OCI-LY7 (cell line): ENCODE results near the gene PDLIM1. TPM values are rescaled to one million over a fixed set of nuclear protein-coding genes. Genes with fewer than 3 reads are reported as not detected.

ENCODE experiments used
- BruUV-seq: library from RNA; stranded (reverse); fragments of 400-500 nt; replicated peaks from 2 replicates; lab custom pipeline; 2021; lab: Mats Ljungman, UMichigan
- CTCF ChIA-PET: fragments of 300-600 bp; sonication (Branson Sonifier 250); formaldehyde crosslinking; loops from one replicate; lab custom pipeline; 2022; ENCODE audit warnings: antibody characterized with exemption; ENCODE audit not compliant: unreplicated experiment; lab: Charles Lee
- POLR2A ChIA-PET: fragments of 300-600 bp; sonication (Branson Sonifier 250); formaldehyde crosslinking; loops from one replicate; lab custom pipeline; 2022; ENCODE audit warnings: antibody characterized with exemption; lab: Charles Lee
- DNase-seq: peaks from one replicate; pipeline ENCODE4 v3.0.0-alpha.2; 2015; ENCODE audit warnings: low spot score
- H2AFZ ChIP-seq: fragments of 200-600 bp; sonication (generic), shearing (Covaris generic); 2 replicates; pipeline ENCODE4 v1.6.1; 2014; ENCODE audit warnings: mild to moderate bottlenecking, antibody characterized with exemption, low read length, moderate library complexity
- H3K27ac ChIP-seq: fragments of 200-600 bp; sonication (generic); 2 replicates; pipeline ENCODE4 v1.5.1; 2014; ENCODE audit warnings: mixed run types, low read depth, mild to moderate bottlenecking, moderate library complexity, low read length, inconsistent platforms; ENCODE audit not compliant: poor library complexity, severe bottlenecking
- H3K36me3 ChIP-seq: fragments of 200-600 bp; sonication (generic); 2 replicates; pipeline ENCODE4 v1.6.1; 2014; ENCODE audit warnings: mild to moderate bottlenecking, antibody characterized with exemption, low read length, moderate library complexity, mixed read lengths; ENCODE audit not compliant: insufficient read depth
- H3K4me1 ChIP-seq: fragments of 200-600 bp; sonication (generic); 2 replicates; pipeline ENCODE4 v1.5.1; 2014; ENCODE audit warnings: mild to moderate bottlenecking, low read length; ENCODE audit not compliant: insufficient read depth, poor library complexity, severe bottlenecking
- H3K4me2 ChIP-seq: fragments of 200-600 bp; sonication (generic); 2 replicates; pipeline ENCODE4 v1.6.1; 2014; ENCODE audit warnings: mild to moderate bottlenecking, low read length
- H3K4me3 ChIP-seq: fragments of 200-600 bp; sonication (generic); 2 replicates; pipeline ENCODE4 v1.5.1; 2014; ENCODE audit warnings: mild to moderate bottlenecking, low read depth, low read length; ENCODE audit not compliant: poor library complexity, severe bottlenecking
- H3K79me2 ChIP-seq: fragments of 200-600 bp; sonication (generic); 2 replicates; pipeline ENCODE4 v1.6.1; 2016; ENCODE audit warnings: low read depth, mild to moderate bottlenecking, low read length, moderate library complexity, mixed read lengths; ENCODE audit not compliant: insufficient read depth
- H3K9me2 ChIP-seq: fragments of 200-600 bp; sonication (generic); 2 replicates; pipeline ENCODE4 v1.6.1; 2016; ENCODE audit warnings: mild to moderate bottlenecking, low read length, mixed read lengths; ENCODE audit not compliant: insufficient read depth
- H3K9me3 ChIP-seq: fragments of 200-600 bp; sonication (generic); 2 replicates; pipeline ENCODE4 v1.6.1; 2014; ENCODE audit warnings: mild to moderate bottlenecking, mixed run types, low read length, mixed read lengths
- H4K20me1 ChIP-seq: fragments of 200-600 bp; sonication (generic); 2 replicates; pipeline ENCODE4 v1.6.1; 2014; ENCODE audit warnings: mild to moderate bottlenecking, antibody characterized with exemption, low read length, moderate library complexity, mixed read lengths; ENCODE audit not compliant: insufficient read depth
- CTCF ChIP-seq: fragments of 200-600 bp; sonication (generic); conservative IDR thresholded peaks from 2 replicates; pipeline ENCODE4 v1.5.1; 2014; ENCODE audit warnings: mild to moderate bottlenecking, antibody characterized with exemption, low read length, moderate library complexity, mixed read lengths
- EZH2phosphoT487 ChIP-seq: fragments of 200-600 bp; sonication (generic); IDR thresholded peaks from 2 replicates; pipeline ENCODE4 v1.6.1; 2018; ENCODE audit warnings: low read depth, borderline replicate concordance, mild to moderate bottlenecking, mixed run types, antibody characterized with exemption, low read length, moderate library complexity, mixed read lengths
- intact Hi-C: fragments of 100-400 bp; cut with micrococcal nuclease; formaldehyde crosslinking; loops from one replicate; pipeline ENCODE4 v1.10.0; 2022; ENCODE audit not compliant: unreplicated experiment
- total RNA-seq, 2 experiments: library from RNA; depleted of rRNA in 1 of 2; stranded (reverse); fragments of >200 nt in 1 of 2; shearing (Covaris generic) in 1 of 2; gene quantifications; 2 replicates each; pipeline ENCODE4 v1.2.3, GENCODE V29; 2014 to 2022

The PDLIM1 gene
- total RNA-seq, 2 experiments from 2014 or later: 22.3 to 105 TPM

DNA sequence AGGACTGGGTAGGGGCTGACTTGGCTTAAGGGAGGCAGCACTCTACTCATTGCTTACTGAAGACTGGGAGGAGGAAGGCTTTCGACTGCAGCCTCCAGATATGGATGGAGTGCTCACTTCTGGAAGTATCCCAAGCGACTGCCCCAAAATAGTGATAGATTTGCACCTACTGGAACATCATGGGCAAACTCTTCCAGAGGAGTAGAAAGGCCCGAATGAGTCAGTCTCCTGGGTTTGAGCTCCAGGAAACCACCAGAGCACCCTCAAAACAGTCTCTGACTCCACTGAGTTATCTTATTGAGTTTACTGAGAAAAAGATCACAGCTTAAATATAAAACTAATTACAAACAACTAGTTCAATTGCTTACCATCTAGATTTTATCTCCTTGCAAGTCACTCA lies 37.2 kb upstream of the PDLIM1 start:
- POLR2A ChIA-PET: no interaction called here
- TF ChIP-seq EZH2phosphoT487 (no peak), CTCF (no peak)
- BruUV-seq: no TSS peak
- Histone ChIP-seq H3K9me2 (no peaks in the 10 kb centered on the region), H3K79me2 (no peaks in the 10 kb centered on the region), H3K4me2 (no peak overlapping the region), H3K9me3 (no peaks in the 10 kb centered on the region), H4K20me1 (no peaks in the 10 kb centered on the region), H3K27ac (no peak overlapping the region), H2AFZ (no peak overlapping the region), H3K4me3 (no peak overlapping the region), H3K4me1 (peaks cover 5% of the 10 kb centered on the region), H3K36me3 (no peaks in the 10 kb centered on the region)
- CTCF ChIA-PET: no interaction called here
- no peak for DNase-seq
- intact Hi-C loops: no loop called here

DNA sequence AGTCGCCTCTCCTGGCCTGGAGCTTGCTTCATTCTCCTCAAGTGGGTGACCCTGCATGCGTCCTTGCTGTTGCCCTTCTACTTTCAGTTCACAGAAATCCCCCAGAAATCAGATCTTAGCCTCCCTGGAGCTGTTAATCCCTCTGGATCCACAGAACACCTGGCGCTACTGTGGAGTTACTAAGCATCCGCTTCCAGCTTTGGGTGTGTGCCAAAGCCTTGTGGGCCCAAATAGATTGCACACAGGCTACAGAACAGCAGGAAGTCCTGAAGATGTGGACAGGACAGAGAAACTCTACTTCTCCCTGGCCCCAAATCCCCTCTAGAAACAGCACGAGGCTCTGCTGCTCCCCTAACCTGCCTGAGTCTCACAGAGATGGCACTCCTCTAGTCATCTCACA lies 36.6 kb upstream of the PDLIM1 start:
- Histone ChIP-seq H3K79me2 (no peaks in the 10 kb centered on the region), H2AFZ (no peak overlapping the region), H3K9me2 (no peaks in the 10 kb centered on the region), H3K9me3 (no peaks in the 10 kb centered on the region), H4K20me1 (no peaks in the 10 kb centered on the region), H3K4me2 (no peak overlapping the region), H3K4me1 (peaks cover 12% of the 10 kb centered on the region), H3K36me3 (no peaks in the 10 kb centered on the region), H3K27ac (no peak overlapping the region), H3K4me3 (no peak overlapping the region)
- TF ChIP-seq EZH2phosphoT487 (no peak), CTCF (no peak)
- CTCF ChIA-PET: no interaction called here
- no peak for DNase-seq
- POLR2A ChIA-PET: no interaction called here
- no TSS peak for BruUV-seq
- intact Hi-C loops: no loop called here

DNA sequence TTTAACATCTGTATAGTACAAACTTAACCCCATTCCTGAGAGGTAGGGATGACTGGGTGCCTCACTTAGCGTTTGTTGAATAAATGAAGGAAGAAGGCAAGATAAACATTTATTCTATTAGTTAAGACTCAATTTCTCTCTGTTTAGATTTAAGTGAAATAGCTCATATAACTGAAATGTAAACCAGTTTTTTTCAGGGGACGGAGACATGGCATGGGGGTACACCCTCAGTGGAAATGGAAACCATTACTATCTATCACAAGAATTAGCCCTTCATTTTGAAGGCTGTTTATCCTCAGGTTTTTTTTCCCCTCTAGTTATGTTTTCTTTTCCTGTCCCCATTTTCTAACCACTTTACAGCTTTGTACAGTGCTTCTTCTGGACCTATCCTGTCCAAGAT lies 35.6 kb upstream of the PDLIM1 start:
- Histone ChIP-seq H3K9me2 (no peaks in the 10 kb centered on the region), H4K20me1 (no peaks in the 10 kb centered on the region), H3K36me3 (no peaks in the 10 kb centered on the region), H2AFZ (no peak overlapping the region), H3K9me3 (no peaks in the 10 kb centered on the region), H3K4me1 (peaks cover 12% of the 10 kb centered on the region), H3K79me2 (no peaks in the 10 kb centered on the region), H3K4me2 (no peak overlapping the region), H3K4me3 (no peak overlapping the region), H3K27ac (no peak overlapping the region)
- ChIA-PET CTCF (no interaction called here), POLR2A (interaction anchor here (1.2 kb wide), 1 partner anchor 10 kb away, joined by 3 read pairs; no protein-coding TSS in a partner anchor)
- no peak for DNase-seq
- intact Hi-C loops: no loop called here
- no TSS peak for BruUV-seq
- no peak for TF ChIP-seq CTCF
- TF ChIP-seq EZH2phosphoT487: no peak
